Osteoblast (primary cell): ENCODE measurements around the gene GP2. TPM values are rescaled to one million over a fixed set of nuclear protein-coding genes. Genes with fewer than 3 reads are reported as not detected.

ENCODE experiments used
- DNase-seq: peaks from one replicate; pipeline ENCODE4 v3.0.0; 2011; ENCODE audit warnings: low spot score, mixed read lengths; ENCODE audit not compliant: insufficient read length; ENCODE audit errors: missing footprints
- H2AFZ ChIP-seq: 2 replicates; pipeline ENCODE4 v1.6.0; 2011; ENCODE audit warnings: mild to moderate bottlenecking, low read length
- H3K27ac ChIP-seq: 2 replicates; pipeline ENCODE4 v1.5.1; 2011; ENCODE audit warnings: mild to moderate bottlenecking, low read depth, low read length, moderate library complexity
- H3K27me3 ChIP-seq: 2 replicates; pipeline ENCODE4 v1.6.0; 2012; ENCODE audit warnings: mild to moderate bottlenecking, control low read depth, inconsistent platforms, low read length, moderate library complexity; ENCODE audit not compliant: insufficient read depth
- H3K36me3 ChIP-seq: 2 replicates; pipeline ENCODE4 v1.5.1; 2011; ENCODE audit warnings: mild to moderate bottlenecking, low read length, control low read depth, moderate library complexity; ENCODE audit not compliant: insufficient read depth
- H3K4me1 ChIP-seq: 2 replicates; pipeline ENCODE4 v1.5.1; 2011; ENCODE audit warnings: mild to moderate bottlenecking, low read length, control low read depth, moderate library complexity; ENCODE audit not compliant: insufficient read depth
- H3K4me2 ChIP-seq: 2 replicates; pipeline ENCODE4 v1.6.0; 2011; ENCODE audit warnings: mild to moderate bottlenecking, low read length; ENCODE audit not compliant: insufficient read depth
- H3K4me3 ChIP-seq: fragments of 200-600 bp; sonication (generic); 3 replicates; pipeline ENCODE4 v1.5.1; 2012; ENCODE audit warnings: mild to moderate bottlenecking, low read length, inconsistent platforms; ENCODE audit not compliant: insufficient read depth
- H3K79me2 ChIP-seq: 2 replicates; pipeline ENCODE4 v1.6.0; 2012; ENCODE audit warnings: mild to moderate bottlenecking, low read length, control low read depth, inconsistent platforms; ENCODE audit not compliant: insufficient read depth
- H3K9me3 ChIP-seq: 2 replicates; pipeline ENCODE4 v1.5.1; 2011; ENCODE audit warnings: low read depth, low read length, control low read depth
- H4K20me1 ChIP-seq: 2 replicates; pipeline ENCODE4 v1.6.0; 2012; ENCODE audit warnings: mild to moderate bottlenecking, low read length, control low read depth; ENCODE audit not compliant: insufficient read depth
- CTCF ChIP-seq: IDR thresholded peaks from 2 replicates; pipeline ENCODE4 v1.5.1; 2011; ENCODE audit warnings: mild to moderate bottlenecking, low read depth, low read length, moderate library complexity; ENCODE audit errors: extremely low read depth
- total RNA-seq: library from RNA; depleted of rRNA; stranded (reverse); fragments of >200 nt; gene quantifications from 2 replicates; pipeline ENCODE4 v1.2.3, GENCODE V29; 2012

Gene GP2
- total RNA-seq, 1 donor: not detected

GRCh38 chr16:20344611-20345010, 17.3 kb upstream of the GP2 start:
- Histone ChIP-seq H4K20me1 (no peaks in the 10 kb centered on the region), H3K4me3 (no peak overlapping the region), H2AFZ (no peak overlapping the region), H3K4me1 (no peaks in the 10 kb centered on the region), H3K79me2 (no peaks in the 10 kb centered on the region), H3K4me2 (no peak overlapping the region), H3K9me3 (no peaks in the 10 kb centered on the region), H3K36me3 (no peaks in the 10 kb centered on the region), H3K27ac (no peak overlapping the region), H3K27me3 (no peaks in the 10 kb centered on the region)
- no peak for TF ChIP-seq CTCF
- no peak for DNase-seq

- Histone ChIP-seq H3K36me3 (no peaks in the 10 kb centered on the region), H2AFZ (no peak overlapping the region), H3K79me2 (no peaks in the 10 kb centered on the region), H3K27ac (no peak overlapping the region), H3K4me2 (no peak overlapping the region), H3K9me3 (no peaks in the 10 kb centered on the region), H3K27me3 (no peaks in the 10 kb centered on the region), H3K4me1 (no peaks in the 10 kb centered on the region), H3K4me3 (no peak overlapping the region), H4K20me1 (no peaks in the 10 kb centered on the region)
- no peak for DNase-seq
- TF ChIP-seq CTCF: no peak
These were observed 12.4 kb upstream of the GP2 start for GRCh38 chr16:20339744-20340143.

GRCh38 chr16:20336955-20337354, 9.6 kb upstream of the GP2 start:
- Histone ChIP-seq H3K27ac (no peak overlapping the region), H3K4me1 (no peaks in the 10 kb centered on the region), H3K9me3 (no peaks in the 10 kb centered on the region), H2AFZ (no peak overlapping the region), H3K36me3 (no peaks in the 10 kb centered on the region), H4K20me1 (no peaks in the 10 kb centered on the region), H3K4me3 (no peak overlapping the region), H3K4me2 (no peak overlapping the region), H3K79me2 (no peaks in the 10 kb centered on the region), H3K27me3 (no peaks in the 10 kb centered on the region)
- TF ChIP-seq CTCF: no peak
- no peak for DNase-seq

GRCh38 chr16:20334396-20334795, 7.1 kb upstream of the GP2 start:
- no peak for DNase-seq
- Histone ChIP-seq H3K9me3 (no peaks in the 10 kb centered on the region), H3K4me1 (no peaks in the 10 kb centered on the region), H3K27me3 (no peaks in the 10 kb centered on the region), H3K36me3 (no peaks in the 10 kb centered on the region), H4K20me1 (no peaks in the 10 kb centered on the region), H3K79me2 (no peaks in the 10 kb centered on the region), H2AFZ (no peak overlapping the region), H3K4me3 (no peak overlapping the region), H3K4me2 (no peak overlapping the region), H3K27ac (no peak overlapping the region)
- no peak for TF ChIP-seq CTCF
